ENCODE data around the gene PADI1.

Gene PADI1

GRCh38 chr1:17213148-17213781, 8.3 kb downstream of the PADI1 start:
- no peak for TF ChIP-seq CTCF (IDR thresholded peaks at IDR 0.05)
- H3K27me3 Mint-ChIP-seq (ENCODE audit: low read depth, poor library complexity), result peaks cover 7% of the 10 kb centered on the region
- H3K36me3 Mint-ChIP-seq (ENCODE audit: low read depth), result no peaks in the 10 kb centered on the region
- H3K4me3 Mint-ChIP-seq, result peak overlapping the region; percentile 5
- peak overlapping the region; percentile 81 for H3K27ac Mint-ChIP-seq
- DNase-seq, result no peak
- H3K4me1 Mint-ChIP-seq, result peaks cover 78% of the 10 kb centered on the region
- no peaks in the 10 kb centered on the region for H3K9me3 Mint-ChIP-seq

GRCh38 chr1:17213782-17214148, 8.8 kb downstream of the PADI1 start:
- H3K27ac Mint-ChIP-seq, result no peak overlapping the region
- H3K36me3 Mint-ChIP-seq (ENCODE audit: low read depth), result no peaks in the 10 kb centered on the region
- DNase-seq, result no peak
- H3K4me1 Mint-ChIP-seq, result peaks cover 75% of the 10 kb centered on the region
- no peak overlapping the region for H3K4me3 Mint-ChIP-seq
- no peaks in the 10 kb centered on the region for H3K9me3 Mint-ChIP-seq
- no peak for TF ChIP-seq CTCF (IDR thresholded peaks at IDR 0.05)
- H3K27me3 Mint-ChIP-seq (ENCODE audit: low read depth, poor library complexity), result peaks cover 7% of the 10 kb centered on the region

GRCh38 chr1:17214876-17215544, 10.1 kb downstream of the PADI1 start:
- H3K27ac Mint-ChIP-seq, result no peak overlapping the region
- TF ChIP-seq CTCF (IDR thresholded peaks at IDR 0.05), result no peak
- H3K4me1 Mint-ChIP-seq, result peaks cover 65% of the 10 kb centered on the region
- H3K27me3 Mint-ChIP-seq (ENCODE audit: low read depth, poor library complexity), result peaks cover 7% of the 10 kb centered on the region
- H3K36me3 Mint-ChIP-seq (ENCODE audit: low read depth), result no peaks in the 10 kb centered on the region
- no peaks in the 10 kb centered on the region for H3K9me3 Mint-ChIP-seq
- no peak overlapping the region for H3K4me3 Mint-ChIP-seq
- no peak for DNase-seq

DNA sequence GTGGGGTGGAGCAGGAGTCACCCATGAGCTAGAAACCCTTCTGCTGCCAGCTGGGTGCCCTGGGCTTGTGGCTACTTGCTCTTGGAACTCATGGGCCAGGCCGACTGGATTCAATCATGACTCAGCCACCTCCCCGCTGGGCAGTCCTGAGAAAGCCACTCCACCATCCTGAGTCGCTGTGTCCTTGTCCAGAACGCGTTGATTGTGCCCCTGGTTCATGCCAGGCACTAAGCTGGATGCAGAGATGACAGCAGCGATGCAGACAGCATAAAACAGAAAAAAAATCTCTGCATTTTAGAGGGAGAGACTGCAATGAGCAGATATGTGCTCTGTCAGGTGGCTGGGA, 10.6 kb downstream of the PADI1 start:
- Mint-ChIP-seq H3K9me3 (no peaks in the 10 kb centered on the region), H3K4me3 (no peak overlapping the region), H3K27ac (no peak overlapping the region), H3K27me3 (ENCODE audit: low read depth, poor library complexity) (peaks cover 7% of the 10 kb centered on the region), H3K4me1 (peaks cover 60% of the 10 kb centered on the region), H3K36me3 (ENCODE audit: low read depth) (no peaks in the 10 kb centered on the region)
- DNase-seq, result no peak
- TF ChIP-seq CTCF (IDR thresholded peaks at IDR 0.05), result no peak

DNA sequence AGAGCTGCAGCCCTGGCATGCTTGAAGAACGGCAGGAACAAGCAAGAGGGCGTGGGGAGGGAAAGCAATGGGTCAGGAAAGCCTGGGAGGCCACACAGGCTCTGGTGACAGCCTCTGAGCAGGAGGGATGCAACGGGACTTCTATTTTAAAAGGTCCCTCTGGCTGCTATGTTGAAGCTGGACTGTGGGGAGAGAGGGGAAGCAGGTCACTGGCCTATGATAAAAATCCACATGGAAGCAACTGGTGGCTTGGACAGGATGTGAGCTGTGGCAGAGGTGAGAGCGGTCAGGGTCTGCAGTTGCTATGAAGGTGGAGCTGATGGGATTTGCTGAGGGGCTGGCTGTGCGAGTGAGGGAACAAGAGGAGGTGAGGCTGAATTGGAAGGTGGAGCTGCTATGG, 11.2 kb downstream of the PADI1 start:
- H3K36me3 Mint-ChIP-seq (ENCODE audit: low read depth), result no peaks in the 10 kb centered on the region
- TF ChIP-seq CTCF (IDR thresholded peaks at IDR 0.05), result no peak
- peaks cover 55% of the 10 kb centered on the region for H3K4me1 Mint-ChIP-seq
- no peak for DNase-seq
- H3K9me3 Mint-ChIP-seq, result no peaks in the 10 kb centered on the region
- peak overlapping the region; percentile 29 for H3K4me3 Mint-ChIP-seq
- peak overlapping the region; percentile 18 for H3K27ac Mint-ChIP-seq
- peaks cover 7% of the 10 kb centered on the region for H3K27me3 Mint-ChIP-seq (ENCODE audit: low read depth, poor library complexity)

DNA sequence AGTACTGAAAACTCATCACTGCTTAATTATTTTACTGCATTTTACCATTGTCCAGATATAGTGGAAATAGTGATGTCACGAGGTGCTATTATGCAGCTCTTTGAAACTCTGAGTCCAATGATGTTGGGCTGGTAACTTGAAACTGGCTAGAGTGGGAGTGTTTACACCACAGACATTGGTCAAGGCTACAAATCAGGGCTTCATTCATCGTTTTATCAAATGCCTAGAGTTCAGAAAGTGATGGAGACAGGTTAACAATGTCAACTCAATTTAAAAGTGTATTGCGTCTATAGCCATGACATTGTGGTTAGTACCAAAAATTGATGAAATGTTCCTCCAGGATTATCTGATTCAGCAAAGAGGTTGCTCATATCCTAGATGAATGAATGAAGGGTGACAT, 12.7 kb downstream of the PADI1 start:
- Mint-ChIP-seq H3K36me3 (ENCODE audit: low read depth) (no peaks in the 10 kb centered on the region), H3K4me3 (no peak overlapping the region), H3K9me3 (no peaks in the 10 kb centered on the region), H3K4me1 (peaks cover 39% of the 10 kb centered on the region), H3K27ac (no peak overlapping the region), H3K27me3 (ENCODE audit: low read depth, poor library complexity) (peaks cover 15% of the 10 kb centered on the region)
- TF ChIP-seq CTCF (IDR thresholded peaks at IDR 0.05), result no peak
- DNase-seq, result no peak

Data from nephron progenitor cell (in vitro differentiated cells).